ENCODE results near the gene RFNG. TPM values are rescaled to one million over a fixed set of nuclear protein-coding genes. Genes with fewer than 3 reads are reported as not detected.

Gene RFNG
- total and polyA plus RNA-seq, 2 of the 13 experiments (the other 11 are each of a cell fraction or from before 2014, with no cell fraction given), result 61.4 to 64.0 TPM

DNA sequence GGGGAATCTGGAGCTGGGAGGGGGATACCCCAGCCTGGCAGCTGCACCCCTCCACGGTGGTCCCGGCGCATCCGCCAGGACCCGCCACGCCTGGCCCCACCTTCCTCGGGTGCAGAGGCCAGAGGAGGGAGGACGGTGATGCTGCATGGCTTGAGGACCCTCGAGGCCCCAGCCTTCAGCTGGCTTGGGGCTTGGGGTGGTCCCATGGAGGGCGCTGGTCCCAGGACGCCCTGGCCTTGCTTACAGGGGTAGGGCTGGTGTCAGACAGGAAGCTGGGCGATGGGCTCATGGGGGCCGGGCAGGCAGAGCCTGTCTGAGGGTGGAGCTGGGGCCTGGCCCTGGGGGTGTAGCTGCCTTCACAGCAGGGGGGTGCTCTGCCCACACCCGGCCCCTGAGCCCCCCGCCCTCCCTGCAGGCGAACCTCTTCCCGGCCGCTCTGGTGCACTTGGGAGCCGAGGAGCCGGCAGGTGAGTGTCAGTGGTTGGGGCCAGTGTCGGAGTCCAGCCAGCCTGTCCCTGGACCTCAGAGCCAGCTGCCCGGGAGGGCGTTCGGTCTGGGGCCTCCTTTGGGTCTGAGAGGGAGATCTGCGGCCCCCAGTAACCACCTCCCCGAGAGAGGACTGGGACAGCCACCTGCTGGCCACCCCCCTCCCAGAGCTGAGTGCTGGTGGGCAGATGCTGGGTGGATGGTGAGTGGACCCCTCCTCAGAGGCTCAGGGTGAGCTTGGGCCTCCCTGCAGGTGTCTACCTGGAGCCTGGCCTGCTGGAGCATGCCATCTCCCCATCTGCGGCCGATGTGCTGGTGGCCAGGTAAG is 35.3 kb downstream of the RFNG start (continued):
- TF ChIP-seq, protein P1, sequence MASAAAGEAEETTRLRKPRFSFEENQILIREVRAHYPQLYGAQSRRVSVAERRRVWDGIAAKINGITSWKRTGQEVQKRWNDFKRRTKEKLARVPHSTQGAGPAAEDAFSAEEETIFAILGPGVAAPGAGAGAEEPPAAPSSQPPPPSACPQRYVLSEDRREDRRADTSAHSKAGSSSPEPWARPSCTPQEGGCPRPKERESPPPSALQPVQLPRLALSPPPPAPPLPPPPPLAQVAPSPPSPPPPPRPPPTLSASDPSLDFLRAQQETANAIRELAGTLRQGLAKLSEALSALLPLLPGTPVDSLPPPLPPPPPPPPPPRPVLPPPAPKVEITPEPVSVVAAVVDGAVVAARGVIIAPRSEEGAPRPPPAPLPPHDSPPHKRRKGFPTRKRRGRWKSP (CRISPR knock-in tag; IDR thresholded peaks at IDR 0.05), result no peak
- TF ChIP-seq ZMYM4 (CRISPR knock-in tag; IDR thresholded peaks at IDR 0.05), result no peak
- TF ChIP-seq ZNF468 (CRISPR knock-in tag; IDR thresholded peaks at IDR 0.05), result no peak
- TF ChIP-seq ZNF746 (CRISPR knock-in tag; IDR thresholded peaks at IDR 0.05), result no peak
- TF ChIP-seq ONECUT2 (CRISPR knock-in tag; IDR thresholded peaks at IDR 0.05), result no peak
- no peak for TF ChIP-seq SCMH1 (CRISPR knock-in tag; IDR thresholded peaks at IDR 0.05; ENCODE audit: borderline replicate concordance)
- no peak for TF ChIP-seq KLF15 (CRISPR knock-in tag; IDR thresholded peaks at IDR 0.05; ENCODE audit: borderline replicate concordance)
- no peak for TF ChIP-seq NFE2L1 (CRISPR knock-in tag; IDR thresholded peaks at IDR 0.05; ENCODE audit: borderline replicate concordance)
- TF ChIP-seq, protein P2, sequence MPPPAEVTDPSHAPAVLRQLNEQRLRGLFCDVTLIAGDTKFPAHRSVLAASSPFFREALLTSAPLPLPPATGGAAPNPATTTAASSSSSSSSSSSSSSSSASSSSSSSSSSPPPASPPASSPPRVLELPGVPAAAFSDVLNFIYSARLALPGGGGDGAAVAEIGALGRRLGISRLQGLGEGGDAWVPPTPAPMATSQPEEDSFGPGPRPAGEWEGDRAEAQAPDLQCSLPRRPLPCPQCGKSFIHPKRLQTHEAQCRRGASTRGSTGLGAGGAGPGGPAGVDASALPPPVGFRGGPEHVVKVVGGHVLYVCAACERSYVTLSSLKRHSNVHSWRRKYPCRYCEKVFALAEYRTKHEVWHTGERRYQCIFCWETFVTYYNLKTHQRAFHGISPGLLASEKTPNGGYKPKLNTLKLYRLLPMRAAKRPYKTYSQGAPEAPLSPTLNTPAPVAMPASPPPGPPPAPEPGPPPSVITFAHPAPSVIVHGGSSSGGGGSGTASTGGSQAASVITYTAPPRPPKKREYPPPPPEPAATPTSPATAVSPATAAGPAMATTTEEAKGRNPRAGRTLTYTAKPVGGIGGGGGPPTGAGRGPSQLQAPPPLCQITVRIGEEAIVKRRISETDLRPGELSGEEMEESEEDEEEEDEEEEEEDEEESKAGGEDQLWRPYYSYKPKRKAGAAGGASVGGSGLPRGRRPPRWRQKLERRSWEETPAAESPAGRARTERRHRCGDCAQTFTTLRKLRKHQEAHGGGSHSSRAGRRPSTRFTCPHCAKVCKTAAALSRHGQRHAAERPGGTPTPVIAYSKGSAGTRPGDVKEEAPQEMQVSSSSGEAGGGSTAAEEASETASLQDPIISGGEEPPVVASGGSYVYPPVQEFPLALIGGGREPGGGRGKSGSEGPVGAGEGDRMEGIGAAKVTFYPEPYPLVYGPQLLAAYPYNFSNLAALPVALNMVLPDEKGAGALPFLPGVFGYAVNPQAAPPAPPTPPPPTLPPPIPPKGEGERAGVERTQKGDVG (CRISPR knock-in tag; IDR thresholded peaks at IDR 0.05; ENCODE audit: borderline replicate concordance), result no peak
- no peak for TF ChIP-seq ESRRA (CRISPR knock-in tag; IDR thresholded peaks at IDR 0.05; ENCODE audit: low read depth)
- no peak for TF ChIP-seq PHB2 (IDR thresholded peaks at IDR 0.05; ENCODE audit: partially characterized antibody)
- peak; percentile 57; the same call in 1 of the 2 replicates for TF ChIP-seq ZNF589 (CRISPR knock-in tag; conservative IDR thresholded peaks at IDR 0.05)
- TF ChIP-seq ZBTB7B (CRISPR knock-in tag; IDR thresholded peaks at IDR 0.05), result peak; percentile 71
- TF ChIP-seq, protein P3, sequence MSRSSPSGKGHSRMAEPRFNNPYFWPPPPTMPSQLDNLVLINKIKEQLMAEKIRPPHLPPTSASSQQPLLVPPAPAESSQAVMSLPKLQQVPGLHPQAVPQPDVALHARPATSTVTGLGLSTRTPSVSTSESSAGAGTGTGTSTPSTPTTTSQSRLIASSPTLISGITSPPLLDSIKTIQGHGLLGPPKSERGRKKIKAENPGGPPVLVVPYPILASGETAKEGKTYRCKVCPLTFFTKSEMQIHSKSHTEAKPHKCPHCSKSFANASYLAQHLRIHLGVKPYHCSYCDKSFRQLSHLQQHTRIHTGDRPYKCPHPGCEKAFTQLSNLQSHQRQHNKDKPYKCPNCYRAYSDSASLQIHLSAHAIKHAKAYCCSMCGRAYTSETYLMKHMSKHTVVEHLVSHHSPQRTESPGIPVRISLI (CRISPR knock-in tag; IDR thresholded peaks at IDR 0.05; ENCODE audit: borderline replicate concordance), result no peak
- no peak for TF ChIP-seq EED (CRISPR knock-in tag; IDR thresholded peaks at IDR 0.05)
- TF ChIP-seq EHMT2 (IDR thresholded peaks at IDR 0.05; ENCODE audit: borderline replicate concordance, low read depth, low read length), result no peak
- TF ChIP-seq, protein P4, sequence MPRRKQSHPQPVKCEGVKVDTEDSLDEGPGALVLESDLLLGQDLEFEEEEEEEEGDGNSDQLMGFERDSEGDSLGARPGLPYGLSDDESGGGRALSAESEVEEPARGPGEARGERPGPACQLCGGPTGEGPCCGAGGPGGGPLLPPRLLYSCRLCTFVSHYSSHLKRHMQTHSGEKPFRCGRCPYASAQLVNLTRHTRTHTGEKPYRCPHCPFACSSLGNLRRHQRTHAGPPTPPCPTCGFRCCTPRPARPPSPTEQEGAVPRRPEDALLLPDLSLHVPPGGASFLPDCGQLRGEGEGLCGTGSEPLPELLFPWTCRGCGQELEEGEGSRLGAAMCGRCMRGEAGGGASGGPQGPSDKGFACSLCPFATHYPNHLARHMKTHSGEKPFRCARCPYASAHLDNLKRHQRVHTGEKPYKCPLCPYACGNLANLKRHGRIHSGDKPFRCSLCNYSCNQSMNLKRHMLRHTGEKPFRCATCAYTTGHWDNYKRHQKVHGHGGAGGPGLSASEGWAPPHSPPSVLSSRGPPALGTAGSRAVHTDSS (CRISPR knock-in tag; conservative IDR thresholded peaks at IDR 0.05), result 0 out of 2 replicates have a peak, but pooled peaks have one; percentile 42
- no peak for TF ChIP-seq ZIK1 (CRISPR knock-in tag; IDR thresholded peaks at IDR 0.05; ENCODE audit: borderline replicate concordance, low read depth)
- no peak for TF ChIP-seq YEATS2 (CRISPR knock-in tag; IDR thresholded peaks at IDR 0.05; ENCODE audit: borderline replicate concordance)
- no peak for TF ChIP-seq ZFP41 (CRISPR knock-in tag; IDR thresholded peaks at IDR 0.05; ENCODE audit: borderline replicate concordance)
- no peak for TF ChIP-seq ZNF124 (CRISPR knock-in tag; IDR thresholded peaks at IDR 0.05)
- no peak for TF ChIP-seq MAF1 (CRISPR knock-in tag; IDR thresholded peaks at IDR 0.05; ENCODE audit: borderline replicate concordance)
- peak; percentile 59 for TF ChIP-seq RBM39 (IDR thresholded peaks at IDR 0.05; ENCODE audit: low read depth, low read length, poor library complexity, severe bottlenecking)
